ENCODE results near the gene SYNDIG1.

Gene SYNDIG1

GRCh38 chr20:24701027-24701426, 231.6 kb downstream of the SYNDIG1 start:
- H3K4me3 ChIP-seq (ENCODE audit: low read depth, low read length), result no peak overlapping the region
- no peak for TF ChIP-seq CTCF (IDR thresholded peaks at IDR 0.05; ENCODE audit: low read depth, low read length, missing control alignments)
- DNase-seq (ENCODE audit: low read depth), result no peak

- H3K4me3 ChIP-seq (ENCODE audit: low read depth, low read length), result no peak overlapping the region
- no peak for DNase-seq (ENCODE audit: low read depth)
- TF ChIP-seq CTCF (IDR thresholded peaks at IDR 0.05; ENCODE audit: low read depth, low read length, missing control alignments), result no peak
Observed at GRCh38 chr20:24701668-24702067, 232.2 kb downstream of the SYNDIG1 start.

GRCh38 chr20:24702501-24703283, 233.3 kb downstream of the SYNDIG1 start:
- no peak for DNase-seq (ENCODE audit: low read depth)
- H3K4me3 ChIP-seq (ENCODE audit: low read depth, low read length), result no peak overlapping the region
- no peak for TF ChIP-seq CTCF (IDR thresholded peaks at IDR 0.05; ENCODE audit: low read depth, low read length, missing control alignments)

GRCh38 chr20:24703284-24703610, 233.8 kb downstream of the SYNDIG1 start:
- DNase-seq (ENCODE audit: low read depth), result no peak
- no peak overlapping the region for H3K4me3 ChIP-seq (ENCODE audit: low read depth, low read length)
- no peak for TF ChIP-seq CTCF (IDR thresholded peaks at IDR 0.05; ENCODE audit: low read depth, low read length, missing control alignments)

GRCh38 chr20:24704899-24705298, 235.5 kb downstream of the SYNDIG1 start:
- no peak for DNase-seq (ENCODE audit: low read depth)
- no peak for TF ChIP-seq CTCF (IDR thresholded peaks at IDR 0.05; ENCODE audit: low read depth, low read length, missing control alignments)
- H3K4me3 ChIP-seq (ENCODE audit: low read depth, low read length), result no peak overlapping the region

GRCh38 chr20:24705486-24705885, 236.1 kb downstream of the SYNDIG1 start:
- DNase-seq (ENCODE audit: low read depth), result no peak

More at GRCh38 chr20:24705486-24705885, 236.1 kb downstream of the SYNDIG1 start:
- TF ChIP-seq CTCF (IDR thresholded peaks at IDR 0.05; ENCODE audit: low read depth, low read length, missing control alignments), result no peak
- H3K4me3 ChIP-seq (ENCODE audit: low read depth, low read length), result no peak overlapping the region
